Dendritic cell treated with granulocyte-macrophage colony-stimulating factor and Interleukin-4, amounts not matched to agents 40 ng/mL and 50 ng/mL, for 4 days (primary cell): ENCODE measurements around the gene NUAK2.
A peak's percentile ranks its signal among the peaks of the same experiment; 100 is the strongest.

Experiments
- H3K27ac Mint-ChIP-seq: one replicate; pipeline ENCODE4 v1.8.0; 2022; ENCODE audit warnings: mild to moderate bottlenecking, mixed read lengths
- H3K27me3 Mint-ChIP-seq: one replicate; pipeline ENCODE4 v1.8.0; 2022; ENCODE audit warnings: mild to moderate bottlenecking, mixed read lengths
- H3K36me3 Mint-ChIP-seq: one replicate; pipeline ENCODE4 v1.8.0; 2022; ENCODE audit warnings: low read depth, mixed read lengths
- H3K4me1 Mint-ChIP-seq: one replicate; pipeline ENCODE4 v1.8.0; 2022; ENCODE audit warnings: low read depth, mixed read lengths
- H3K4me3 Mint-ChIP-seq: one replicate; pipeline ENCODE4 v1.8.0; 2022; ENCODE audit warnings: mild to moderate bottlenecking, moderate library complexity, mixed read lengths
- H3K9me3 Mint-ChIP-seq: one replicate; pipeline ENCODE4 v1.8.0; 2022; ENCODE audit warnings: mixed read lengths
- intact Hi-C: fragments of 100-400 bp; cut with micrococcal nuclease; formaldehyde crosslinking; loops from one replicate; pipeline ENCODE4 v1.15.0; 2022

Gene NUAK2

GRCh38 chr1:205274041-205274691, 47.4 kb downstream of the NUAK2 start:
- H3K36me3 Mint-ChIP-seq = peaks cover 53% of the 10 kb centered on the region
- H3K27ac Mint-ChIP-seq = no peak overlapping the region
- peaks cover 16% of the 10 kb centered on the region for H3K4me1 Mint-ChIP-seq
- H3K27me3 Mint-ChIP-seq = peaks cover 9% of the 10 kb centered on the region
- no peak overlapping the region for H3K4me3 Mint-ChIP-seq
- intact Hi-C loops = no loop called here
- H3K9me3 Mint-ChIP-seq = no peaks in the 10 kb centered on the region

GRCh38 chr1:205273551-205273982, 48.0 kb downstream of the NUAK2 start:
- Mint-ChIP-seq H3K27me3 (peaks cover 8% of the 10 kb centered on the region), H3K4me1 (peaks cover 10% of the 10 kb centered on the region), H3K9me3 (no peaks in the 10 kb centered on the region), H3K27ac (no peak overlapping the region), H3K36me3 (peaks cover 59% of the 10 kb centered on the region), H3K4me3 (no peak overlapping the region)
- intact Hi-C loops = loop anchor here (1.0 to 2.0 kb wide), 2 partner anchors 27 to 52 kb away; no protein-coding TSS in a partner anchor

- Mint-ChIP-seq H3K36me3 (peaks cover 69% of the 10 kb centered on the region), H3K9me3 (no peaks in the 10 kb centered on the region), H3K27me3 (peaks cover 1% of the 10 kb centered on the region), H3K27ac (no peak overlapping the region), H3K4me1 (peaks cover 8% of the 10 kb centered on the region), H3K4me3 (no peak overlapping the region)
- intact Hi-C loops = loop anchor here (2.0 kb wide), 1 partner anchor 28 kb away; no protein-coding TSS in a partner anchor
These were observed 49.0 kb downstream of the NUAK2 start for GRCh38 chr1:205272536-205272935.

DNA sequence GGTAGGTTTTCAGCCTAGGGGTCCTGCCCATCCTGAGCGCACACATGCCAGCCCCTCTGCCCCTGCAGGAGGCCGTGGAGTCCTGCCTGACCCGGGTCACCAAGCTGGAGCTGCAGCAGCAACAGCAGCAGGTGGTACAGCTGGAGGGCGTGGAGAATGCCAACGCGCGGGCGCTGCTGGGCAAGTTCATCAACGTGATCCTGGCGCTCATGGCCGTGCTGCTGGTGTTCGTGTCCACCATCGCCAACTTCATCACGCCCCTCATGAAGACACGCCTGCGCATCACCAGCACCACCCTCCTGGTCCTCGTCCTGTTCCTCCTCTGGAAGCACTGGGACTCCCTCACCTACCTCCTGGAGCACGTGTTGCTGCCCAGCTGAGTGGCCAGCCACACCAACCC, 49.8 kb downstream of the NUAK2 start:
- intact Hi-C loops = loop anchor here (2.0 kb wide), 1 partner anchor 29 kb away; no protein-coding TSS in a partner anchor
- H3K9me3 Mint-ChIP-seq = no peaks in the 10 kb centered on the region
- peaks cover 71% of the 10 kb centered on the region for H3K36me3 Mint-ChIP-seq
- H3K4me1 Mint-ChIP-seq = peaks cover 16% of the 10 kb centered on the region
- H3K27ac Mint-ChIP-seq = no peak overlapping the region
- H3K4me3 Mint-ChIP-seq = no peak overlapping the region
- H3K27me3 Mint-ChIP-seq = peaks cover 4% of the 10 kb centered on the region

- no peaks in the 10 kb centered on the region for H3K9me3 Mint-ChIP-seq
- H3K36me3 Mint-ChIP-seq = peaks cover 71% of the 10 kb centered on the region
- H3K4me3 Mint-ChIP-seq = no peak overlapping the region
- intact Hi-C loops = no loop called here
- peaks cover 16% of the 10 kb centered on the region for H3K4me1 Mint-ChIP-seq
- no peak overlapping the region for H3K27ac Mint-ChIP-seq
- peaks cover 4% of the 10 kb centered on the region for H3K27me3 Mint-ChIP-seq
These were observed 50.3 kb downstream of the NUAK2 start for GRCh38 chr1:205271277-205271676.

GRCh38 chr1:205270764-205271163, 50.8 kb downstream of the NUAK2 start:
- peaks cover 71% of the 10 kb centered on the region for H3K36me3 Mint-ChIP-seq
- H3K4me3 Mint-ChIP-seq = no peak overlapping the region
- no peak overlapping the region for H3K27ac Mint-ChIP-seq
- H3K4me1 Mint-ChIP-seq = peaks cover 13% of the 10 kb centered on the region
- H3K27me3 Mint-ChIP-seq = peaks cover 4% of the 10 kb centered on the region
- intact Hi-C loops = no loop called here
- H3K9me3 Mint-ChIP-seq = no peaks in the 10 kb centered on the region

DNA sequence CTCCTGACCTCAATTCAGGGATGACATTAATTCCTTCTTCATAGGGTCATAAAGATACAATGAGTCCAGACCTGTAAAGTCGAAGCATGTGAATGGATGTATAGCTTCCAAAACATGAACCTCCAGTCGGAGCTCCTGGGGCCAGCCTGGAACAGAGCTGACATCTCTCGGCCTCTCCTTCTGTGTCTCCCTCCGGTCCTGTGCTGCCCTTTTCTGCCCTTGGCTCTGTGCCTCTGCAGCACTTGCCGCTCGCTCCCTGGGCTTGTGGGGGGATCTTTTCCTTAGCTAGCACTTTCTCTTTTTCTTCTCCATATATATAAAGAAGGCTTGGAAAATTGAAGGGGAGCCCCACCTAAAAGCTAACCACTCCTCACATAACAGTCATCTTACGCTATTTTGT, 51.3 kb downstream of the NUAK2 start:
- H3K4me3 Mint-ChIP-seq = no peak overlapping the region
- intact Hi-C loops = no loop called here
- H3K27me3 Mint-ChIP-seq = peaks cover 4% of the 10 kb centered on the region
- no peaks in the 10 kb centered on the region for H3K9me3 Mint-ChIP-seq
- peaks cover 71% of the 10 kb centered on the region for H3K36me3 Mint-ChIP-seq
- peaks cover 13% of the 10 kb centered on the region for H3K4me1 Mint-ChIP-seq
- H3K27ac Mint-ChIP-seq = no peak overlapping the region

- Mint-ChIP-seq H3K36me3 (peaks cover 76% of the 10 kb centered on the region), H3K9me3 (no peaks in the 10 kb centered on the region), H3K4me3 (no peak overlapping the region), H3K27ac (no peak overlapping the region), H3K4me1 (peaks cover 13% of the 10 kb centered on the region), H3K27me3 (peaks cover 4% of the 10 kb centered on the region)
- intact Hi-C loops = no loop called here
These were observed 51.8 kb downstream of the NUAK2 start for GRCh38 chr1:205269711-205270110.

- intact Hi-C loops = no loop called here
- H3K4me1 Mint-ChIP-seq = peaks cover 13% of the 10 kb centered on the region
These were observed 52.5 kb downstream of the NUAK2 start for GRCh38 chr1:205268846-205269680.

GRCh38 chr1:205267306-205267902, 54.1 kb downstream of the NUAK2 start:
- no peak overlapping the region for H3K27ac Mint-ChIP-seq
- peaks cover 61% of the 10 kb centered on the region for H3K36me3 Mint-ChIP-seq
- H3K4me1 Mint-ChIP-seq = peaks cover 26% of the 10 kb centered on the region
- H3K4me3 Mint-ChIP-seq = no peak overlapping the region
- intact Hi-C loops = no loop called here
- H3K27me3 Mint-ChIP-seq = peaks cover 12% of the 10 kb centered on the region
- no peaks in the 10 kb centered on the region for H3K9me3 Mint-ChIP-seq

More at GRCh38 chr1:205268846-205269680, 52.5 kb downstream of the NUAK2 start:
- H3K9me3 Mint-ChIP-seq = no peaks in the 10 kb centered on the region
- H3K27me3 Mint-ChIP-seq = peaks cover 4% of the 10 kb centered on the region
- H3K36me3 Mint-ChIP-seq = peaks cover 78% of the 10 kb centered on the region
- no peak overlapping the region for H3K4me3 Mint-ChIP-seq
- H3K27ac Mint-ChIP-seq = no peak overlapping the region

GRCh38 chr1:205266611-205267305, 54.8 kb downstream of the NUAK2 start:
- Mint-ChIP-seq H3K27me3 (peaks cover 19% of the 10 kb centered on the region), H3K36me3 (peaks cover 58% of the 10 kb centered on the region), H3K4me1 (peaks cover 32% of the 10 kb centered on the region), H3K27ac (no peak overlapping the region), H3K9me3 (no peaks in the 10 kb centered on the region), H3K4me3 (no peak overlapping the region)
- intact Hi-C loops = no loop called here

DNA sequence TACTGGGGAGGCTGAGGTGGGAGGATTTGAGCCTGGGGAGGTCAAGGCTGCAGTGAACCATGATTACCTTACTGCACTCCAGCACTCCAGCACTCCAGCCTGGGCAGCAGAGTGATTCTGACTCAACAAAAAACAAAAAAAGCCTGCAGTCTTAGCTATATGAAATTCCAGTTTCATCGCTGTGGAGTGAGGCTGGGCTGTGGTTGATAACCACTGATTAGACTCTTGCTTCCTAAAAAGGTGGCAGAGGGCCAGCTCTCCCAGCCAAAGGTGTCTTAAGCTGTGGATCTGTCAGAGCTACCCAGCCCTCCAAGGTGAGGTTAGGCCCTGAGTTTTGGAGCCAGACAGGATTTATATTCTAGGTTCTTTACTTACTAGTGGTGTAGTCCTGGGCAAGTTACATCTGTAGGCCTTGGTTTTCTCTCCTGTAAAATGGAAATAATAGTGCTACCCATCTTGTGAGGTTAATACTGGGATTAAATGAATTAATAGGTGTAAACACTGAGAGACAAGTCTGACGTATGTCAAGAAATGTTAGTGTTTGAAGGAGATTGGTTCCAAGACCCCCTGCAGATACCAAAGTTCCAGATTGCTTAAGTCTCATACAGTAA, 57.9 kb downstream of the NUAK2 start:
- Mint-ChIP-seq H3K4me1 (peaks cover 62% of the 10 kb centered on the region), H3K36me3 (peaks cover 43% of the 10 kb centered on the region), H3K27me3 (peaks cover 20% of the 10 kb centered on the region), H3K27ac (no peak overlapping the region), H3K4me3 (no peak overlapping the region), H3K9me3 (no peaks in the 10 kb centered on the region)
- intact Hi-C loops = no loop called here

DNA sequence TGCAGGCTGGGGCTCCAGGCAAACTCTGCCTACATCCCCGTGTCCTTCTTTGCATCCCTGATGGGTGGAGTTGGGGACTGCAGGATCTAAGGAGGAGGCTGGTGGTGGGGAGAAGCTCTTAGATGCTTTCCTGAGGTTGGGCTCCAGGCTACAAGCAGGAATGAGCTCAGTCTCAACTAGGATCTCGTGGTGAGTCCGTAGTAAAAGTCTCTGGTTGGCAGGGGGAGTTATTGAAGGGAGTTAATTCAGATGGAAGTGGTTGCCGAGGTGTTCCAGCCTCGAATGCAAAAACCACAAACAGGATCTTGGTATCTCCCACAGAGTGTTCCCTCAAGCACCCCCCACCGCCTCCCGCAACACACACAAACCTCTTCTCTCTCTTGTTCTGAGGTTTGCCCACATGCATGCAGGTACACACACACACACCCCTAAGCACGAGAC, 58.8 kb downstream of the NUAK2 start:
- Mint-ChIP-seq H3K36me3 (peaks cover 40% of the 10 kb centered on the region), H3K9me3 (no peaks in the 10 kb centered on the region), H3K4me3 (no peak overlapping the region), H3K27ac (peak overlapping the region; percentile 44), H3K4me1 (peaks cover 70% of the 10 kb centered on the region), H3K27me3 (peaks cover 22% of the 10 kb centered on the region)
- intact Hi-C loops = no loop called here
